IMR-90 (cell line): Measurements from ENCODE around the gene TRPM8. TPM values are rescaled to one million over a fixed set of nuclear protein-coding genes. Genes with fewer than 3 reads are reported as not detected.

Experiments used
- ATAC-seq: fragments of 200-7000 bp; cut with Tn5 transposase; 2 replicates; pipeline ENCODE4 v1.9.1; 2020; ENCODE audit warnings: low read depth, mild to moderate bottlenecking, moderate library complexity
- BruUV-seq: library from RNA; stranded (reverse); fragments of 400-500 nt; replicated peaks from 2 replicates; lab custom pipeline; 2021; lab: Mats Ljungman, UMichigan
- CTCF ChIA-PET: fragments of 300-600 bp; formaldehyde crosslinking; extraction: SDS; loops from one replicate; lab custom pipeline; 2021; ENCODE audit warnings: antibody characterized with exemption; lab: Yijun Ruan, JAX
- POLR2A ChIA-PET: fragments of 300-600 bp; sonication (Branson Sonifier 250); formaldehyde crosslinking; loops from one replicate; lab custom pipeline; 2022; ENCODE audit warnings: antibody characterized with exemption; ENCODE audit not compliant: unreplicated experiment; lab: Charles Lee
- DNase-seq: peaks from one replicate; pipeline ENCODE4 v3.0.0; 2013
- H2AFZ ChIP-seq: replicated peaks from 2 replicates; pipeline ENCODE3; 2013; ENCODE audit warnings: low read length, mild to moderate bottlenecking; ENCODE audit not compliant: poor library complexity
- H2AK5ac ChIP-seq: 2 replicates; pipeline ENCODE4 v1.6.1; 2013; ENCODE audit warnings: low read depth, low read length, inconsistent platforms
- H2AK9ac ChIP-seq: replicated peaks from 2 replicates; pipeline ENCODE3; 2013; ENCODE audit warnings: mild to moderate bottlenecking, low read depth, low read length, moderate library complexity; ENCODE audit not compliant: poor library complexity
- H2BK120ac ChIP-seq: 2 replicates; pipeline ENCODE4 v1.6.1; 2013; ENCODE audit warnings: low read depth, low read length, inconsistent platforms
- H2BK15ac ChIP-seq: 3 replicates; pipeline ENCODE4 v1.6.1; 2013; ENCODE audit warnings: low read depth, low read length, inconsistent platforms
- H2BK20ac ChIP-seq: 2 replicates; pipeline ENCODE4 v1.6.1; 2013; ENCODE audit warnings: low read depth, mild to moderate bottlenecking, inconsistent platforms, low read length, moderate library complexity
- H2BK5ac ChIP-seq: 2 replicates; pipeline ENCODE4 v1.6.1; 2013; ENCODE audit warnings: mild to moderate bottlenecking, low read depth, low read length, inconsistent platforms; ENCODE audit not compliant: poor library complexity, severe bottlenecking
- H3K14ac ChIP-seq: replicated peaks from 2 replicates; pipeline ENCODE4 v1.6.1; 2013; ENCODE audit warnings: low read depth, low read length, inconsistent platforms
- H3K18ac ChIP-seq: 2 replicates; pipeline ENCODE4 v1.6.1; 2013; ENCODE audit warnings: low read depth, low read length, control low read depth
- H3K23ac ChIP-seq: 2 replicates; pipeline ENCODE4 v1.6.1; 2013; ENCODE audit warnings: low read depth, low read length, inconsistent platforms
- H3K27ac ChIP-seq: 2 replicates; pipeline ENCODE4 v1.5.1; 2013; ENCODE audit warnings: mild to moderate bottlenecking, control low read depth, low read length; ENCODE audit not compliant: insufficient read depth
- H3K27me3 ChIP-seq: 2 replicates; pipeline ENCODE4 v1.6.1; 2013; ENCODE audit warnings: low read length; ENCODE audit not compliant: control insufficient read depth, insufficient read depth
- H3K36me3 ChIP-seq: 2 replicates; pipeline ENCODE4 v1.6.1; 2013; ENCODE audit warnings: low read length, mixed read lengths; ENCODE audit not compliant: control insufficient read depth, insufficient read depth
- H3K4ac ChIP-seq: 2 replicates; pipeline ENCODE4 v1.6.1; 2013; ENCODE audit warnings: low read depth, low read length, inconsistent platforms
- H3K4me1 ChIP-seq: 2 replicates; pipeline ENCODE4 v1.6.1; 2013; ENCODE audit warnings: low read length, mixed read lengths; ENCODE audit not compliant: control insufficient read depth, insufficient read depth
- H3K4me2 ChIP-seq: 2 replicates; pipeline ENCODE4 v1.6.1; 2013; ENCODE audit warnings: low read depth, mild to moderate bottlenecking, control low read depth, low read length, moderate library complexity
- H3K4me3 ChIP-seq: 2 replicates; pipeline ENCODE4 v1.5.1; 2013; ENCODE audit warnings: low read depth, mild to moderate bottlenecking, control low read depth, low read length, moderate library complexity; ENCODE audit not compliant: insufficient read depth
- H3K56ac ChIP-seq: 2 replicates; pipeline ENCODE4 v1.6.1; 2013; ENCODE audit warnings: low read length, inconsistent platforms; ENCODE audit not compliant: insufficient read depth; ENCODE audit errors: extremely low read depth
- H3K79me1 ChIP-seq, 2 experiments: 2 replicates each; pipeline ENCODE4 v1.6.1; 2013; ENCODE audit warnings: low read length in 2 of 2, inconsistent platforms in 1 of 2, low read depth in 1 of 2
- H3K9ac ChIP-seq: 2 replicates; pipeline ENCODE4 v1.6.1; 2013; ENCODE audit warnings: low read depth, low read length, control low read depth
- H3K9me1 ChIP-seq: 2 replicates; pipeline ENCODE4 v1.6.1; 2013; ENCODE audit warnings: low read length, inconsistent platforms; ENCODE audit not compliant: insufficient read depth
- H3K9me3 ChIP-seq: 2 replicates; pipeline ENCODE4 v1.6.1; 2013; ENCODE audit warnings: low read length; ENCODE audit not compliant: control insufficient read depth, insufficient read depth
- H4K20me1 ChIP-seq: 2 replicates; pipeline ENCODE4 v1.6.1; 2013; ENCODE audit warnings: low read length, inconsistent platforms; ENCODE audit not compliant: insufficient read depth
- H4K5ac ChIP-seq: 2 replicates; pipeline ENCODE4 v1.6.1; 2013; ENCODE audit warnings: mild to moderate bottlenecking, low read depth, low read length, control low read depth
- H4K8ac ChIP-seq, 2 experiments: 2 replicates each; pipeline ENCODE4 v1.6.1; 2013; ENCODE audit warnings: low read depth in 2 of 2, low read length in 2 of 2, control low read depth in 1 of 2, inconsistent platforms in 1 of 2
- H4K91ac ChIP-seq: 2 replicates; pipeline ENCODE4 v1.6.1; 2013; ENCODE audit warnings: low read depth, low read length, inconsistent platforms; ENCODE audit not compliant: insufficient read depth
- MXI1 ChIP-seq: IDR thresholded peaks from 2 replicates; pipeline ENCODE4 v1.6.1; 2012; ENCODE audit warnings: low read depth, mild to moderate bottlenecking, low read length, moderate library complexity, borderline replicate concordance
- POLR2A ChIP-seq: IDR thresholded peaks from 2 replicates; pipeline ENCODE4 v1.6.1; 2012; ENCODE audit warnings: mild to moderate bottlenecking, low read depth, low read length
- WGBS, 2 experiments: methylation state at CpG; one replicate each; pipeline versions ENCODE4 v1.1.5 to v1.1.7; 2013; ENCODE audit warnings: missing lambda C conversion rate in 2 of 2; ENCODE audit not compliant: insufficient read length in 1 of 2; ENCODE audit errors: extremely low coverage in 2 of 2; 5-methylcytosine and 5-hydroxymethylcytosine counted together
- dilution Hi-C: fragments of 300-500 bp; cut with HindIII; formaldehyde crosslinking; loops from one replicate; pipeline ENCODE4 v1.14.3; 2018; ENCODE audit warnings: low sequenced_read_pairs; ENCODE audit not compliant: unreplicated experiment
- in situ Hi-C: fragments of 300-500 bp; cut with MboI; formaldehyde crosslinking; loops from 3 replicates; pipeline ENCODE4 v1.14.3; 2019; ENCODE audit warnings: low sequenced_read_pairs, inconsistent platforms, mixed read lengths
- intact Hi-C: fragments of 100-400 bp; cut with micrococcal nuclease; formaldehyde crosslinking; loops from 2 replicates; pipeline ENCODE4 v1.10.0; 2022
- polyA plus RNA-seq, 3 experiments: library from polyadenylated mRNA; depleted of rRNA; stranded (reverse); fragments of >200 nt; gene quantifications; 2 replicates each; pipeline ENCODE4 v1.2.3, GENCODE V29; 2012; ENCODE audit warnings: low replicate concordance in 1 of 3
- total RNA-seq: library from RNA; depleted of rRNA; stranded (reverse); fragments of >200 nt; gene quantifications from 2 replicates; pipeline ENCODE4 v1.2.3, GENCODE V29; 2012

The TRPM8 gene
- total and polyA plus RNA-seq, 2 of the 4 experiments (the other 2 are of a cell fraction): not detected

- no TSS peak for BruUV-seq
- DNase-seq: no peak
- dilution Hi-C loops (no loop called here), intact Hi-C loops (loop anchor here (1.0 kb wide), 1 partner anchor 519 kb away; no protein-coding TSS in a partner anchor), in situ Hi-C loops (loop anchor here (10.0 kb wide), 1 partner anchor 1133 kb away; no protein-coding TSS in a partner anchor)
- Histone ChIP-seq H2BK20ac (peak overlapping the region; percentile 77), H2BK120ac (peak overlapping the region; percentile 54), H3K27ac (peak overlapping the region; percentile 12; the same call in 1 of the 2 replicates), H3K9ac (no peak overlapping the region), H4K5ac (peak overlapping the region; percentile 30; the same call in 1 of the 2 replicates), H3K4me1 (peaks cover 7% of the 10 kb centered on the region), H4K20me1 (no peaks in the 10 kb centered on the region), H3K18ac (peak overlapping the region; percentile 61), H4K8ac (peak overlapping the region in 1 of 2 experiments; percentile 41; a peak in 1 of 4 replicates), H3K9me1 (peaks cover 4% of the 10 kb centered on the region), H3K9me3 (no peaks in the 10 kb centered on the region), H2AK9ac (peak overlapping the region; percentile 0), H3K4ac (peak overlapping the region; percentile 44), H2BK15ac (peak overlapping the region; percentile 36; the same call in 1 of the 3 replicates), H3K56ac (no peak overlapping the region), H3K23ac (peak overlapping the region; percentile 19), H2BK5ac (peak overlapping the region; percentile 68), H4K91ac (0 out of 2 replicates have a peak overlapping the region, but pooled peaks have one; percentile 7), H2AFZ (no peak overlapping the region), H3K4me3 (no peak overlapping the region), H3K14ac (peak overlapping the region; percentile 18; the same call in 1 of the 2 replicates), H3K36me3 (no peaks in the 10 kb centered on the region), H3K27me3 (no peaks in the 10 kb centered on the region), H2AK5ac (peak overlapping the region; percentile 68), H3K4me2 (peak overlapping the region; percentile 64; the same call in 1 of the 2 replicates), H3K79me1 (no peaks in the 10 kb centered on the region)
- TF ChIP-seq POLR2A (no peak), MXI1 (0 out of 2 replicates have a peak, but pooled peaks have one; percentile 15)
- WGBS, 2 experiments: 80% methylated on average over 2 of the region's 9 CpGs; no CpG with 5 or more reads in 1 of the 2 experiments
- no peak for ATAC-seq
- ChIA-PET CTCF (interaction anchor here (0.6 to 2.2 kb wide), 5 partner anchors 9 to 1125 kb away, joined by 3 to 8 read pairs (median 3); no protein-coding TSS in a partner anchor), POLR2A (no interaction called here)
Measured at GRCh38 chr2:233981574-233982420, 64.6 kb downstream of the TRPM8 start.
